GM21737 (cell line): ENCODE data around the gene ATXN7L3B.
A peak's percentile ranks its signal among the peaks of the same experiment; 100 is the strongest.
"Not testable (repeated sequence)": the region's sequence is repeated elsewhere in the genome, so short reads cannot be mapped to it uniquely, and the experiment has no call there.

Experiments
- ATAC-seq: cut with Tn5 transposase; IDR thresholded peaks from one replicate; pipeline ENCODE4 v1.9.1; 2021; ENCODE audit warnings: mild to moderate bottlenecking, moderate library complexity; ENCODE audit not compliant: unreplicated experiment

ATXN7L3B gene

GRCh38 chr12:74537707-74538385 lies at the start of gene ATXN7L3B:
TSS of gene ATXN7L3B (plus strand) at chr12:74537835. CDS start at chr12:74538113, 278 bp downstream.
- peak; percentile 97 for ATAC-seq

GRCh38 chr12:74488134-74488533 lies 49.5 kb upstream of the ATXN7L3B start:
- no peak for ATAC-seq

GRCh38 chr12:74489543-74489942 lies 48.1 kb upstream of the ATXN7L3B start:
- ATAC-seq, result no peak

- peak; percentile 84 for ATAC-seq
Observed at GRCh38 chr12:74490390-74491064, 47.1 kb upstream of the ATXN7L3B start.

GRCh38 chr12:74491374-74491773 lies 46.3 kb upstream of the ATXN7L3B start:
- ATAC-seq, result no peak

GRCh38 chr12:74499192-74499591 lies 38.4 kb upstream of the ATXN7L3B start:
- no peak for ATAC-seq

- not testable (repeated sequence) for ATAC-seq
Observed at GRCh38 chr12:74508873-74509657, 28.6 kb upstream of the ATXN7L3B start.

- ATAC-seq, result no peak
Observed at GRCh38 chr12:74509886-74510285, 27.7 kb upstream of the ATXN7L3B start.

GRCh38 chr12:74514098-74514872 lies 23.4 kb upstream of the ATXN7L3B start:
- no peak for ATAC-seq

- ATAC-seq, result no peak
Observed at GRCh38 chr12:74515849-74516248, 21.8 kb upstream of the ATXN7L3B start.

- ATAC-seq, result no peak
Observed at GRCh38 chr12:74526535-74526934, 11.1 kb upstream of the ATXN7L3B start.

GRCh38 chr12:74527491-74527890 lies 10.1 kb upstream of the ATXN7L3B start:
- ATAC-seq, result no peak

- ATAC-seq, result no peak
Observed at GRCh38 chr12:74530676-74531075, 7.0 kb upstream of the ATXN7L3B start.

GRCh38 chr12:74535536-74535935 lies 2.1 kb upstream of the ATXN7L3B start:
- no peak for ATAC-seq

- peak; percentile 58 for ATAC-seq
Observed at GRCh38 chr12:74537126-74537706, 419 bp upstream of the ATXN7L3B start.

- peak; percentile 28 for ATAC-seq
Observed at GRCh38 chr12:74538491-74539258, 1.0 kb downstream of the ATXN7L3B start.

- no peak for ATAC-seq
Observed at GRCh38 chr12:74539261-74539660, 1.6 kb downstream of the ATXN7L3B start.

- no peak for ATAC-seq
Observed at GRCh38 chr12:74539765-74540526, 2.3 kb downstream of the ATXN7L3B start.

- ATAC-seq, result no peak
Observed at GRCh38 chr12:74541074-74541473, 3.4 kb downstream of the ATXN7L3B start.
